Stimulated activated CD4-positive, alpha-beta T cell treated with anti-CD3 and anti-CD28 coated beads, Interleukin-4, amount 100 ng/mL, for 48 hours (primary cell): ENCODE data around the gene ARHGAP33.
"Not testable (repeated sequence)": the region's sequence is repeated elsewhere in the genome, so short reads cannot be mapped to it uniquely, and the experiment has no call there.

Experiments
- DNase-seq, 2 donors: peaks; one replicate each; pipeline ENCODE4 v3.0.0-alpha.2; 2020; ENCODE audit warnings: low read depth in 2 of 2

Gene ARHGAP33

DNA sequence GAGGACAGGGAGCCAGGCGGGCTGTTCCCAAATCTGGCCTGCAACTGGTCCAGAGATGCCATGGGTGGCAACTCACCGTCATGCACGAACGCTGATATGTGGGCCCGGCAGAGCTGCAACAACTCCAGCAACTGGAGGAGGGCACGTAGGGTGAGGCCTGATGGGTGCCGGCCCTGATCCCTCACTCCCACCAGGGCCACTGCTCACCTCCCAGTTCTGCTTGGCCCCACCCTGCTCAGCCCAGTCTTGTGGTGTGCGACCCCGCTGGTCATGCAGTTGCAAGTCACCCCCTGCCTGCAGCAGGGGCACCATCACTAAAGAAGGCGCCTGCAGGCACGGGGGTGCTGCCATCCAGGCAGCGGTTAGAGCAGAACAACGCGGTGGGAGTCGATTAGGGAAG, 16.9 kb downstream of the ARHGAP33 start:
- no peak for DNase-seq

DNA sequence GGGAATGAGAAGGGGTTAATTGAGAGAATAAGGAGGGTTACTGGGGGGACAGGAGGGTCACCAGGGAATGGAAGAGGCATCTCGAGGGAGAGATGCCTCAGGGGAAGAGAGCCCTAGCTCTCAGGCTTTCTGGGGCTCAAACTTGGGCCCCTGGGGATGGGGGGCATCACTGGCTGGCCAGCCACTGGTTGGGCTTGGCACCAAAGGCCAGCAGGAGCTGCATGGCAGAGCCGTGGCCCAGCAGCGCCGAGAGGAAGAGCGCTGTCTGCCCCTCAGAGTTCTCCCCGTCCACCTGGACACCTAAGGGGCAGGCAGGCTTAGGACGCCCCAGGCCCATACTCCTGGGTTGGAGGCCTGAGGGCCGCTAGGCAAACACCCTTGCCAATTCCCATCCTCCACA, 17.5 kb downstream of the ARHGAP33 start:
- DNase-seq: no peak

DNA sequence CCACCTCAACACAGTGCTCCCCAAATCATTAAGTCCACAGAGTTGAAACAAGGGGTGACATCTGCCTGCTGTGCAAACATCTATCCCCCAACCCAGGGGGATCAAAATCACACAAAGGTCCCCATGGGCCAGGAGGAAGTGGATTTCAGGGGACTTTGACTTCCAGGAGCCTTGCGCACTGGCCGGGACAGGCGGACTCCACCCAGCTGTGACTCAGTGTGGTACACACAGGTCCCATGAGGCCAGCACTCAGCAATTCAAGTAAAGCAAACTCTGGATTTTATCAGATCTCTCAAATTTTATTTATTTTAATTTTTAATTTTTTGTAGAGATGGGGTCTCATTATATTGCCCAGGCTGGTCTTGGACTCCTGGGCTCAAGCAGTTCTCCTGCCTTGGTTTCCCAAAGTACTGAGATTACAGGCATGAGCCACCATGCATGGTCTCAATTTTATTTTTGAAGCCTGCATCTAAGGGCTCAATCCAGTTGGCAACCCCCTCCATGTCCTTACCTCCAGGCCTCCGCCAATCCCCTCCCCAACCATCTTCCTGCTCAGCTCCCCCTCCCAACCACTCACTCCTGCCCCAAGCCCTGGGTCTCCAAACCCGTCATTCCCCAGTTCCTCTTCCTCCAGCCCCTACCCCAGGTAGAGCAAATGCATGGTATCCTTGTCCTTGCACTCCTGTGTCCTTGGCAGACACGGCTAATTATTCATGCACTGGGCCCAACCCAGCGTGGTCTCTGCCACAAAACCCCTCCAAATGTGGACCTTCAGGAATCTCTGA, 18.2 kb downstream of the ARHGAP33 start:
- no peak for DNase-seq

DNA sequence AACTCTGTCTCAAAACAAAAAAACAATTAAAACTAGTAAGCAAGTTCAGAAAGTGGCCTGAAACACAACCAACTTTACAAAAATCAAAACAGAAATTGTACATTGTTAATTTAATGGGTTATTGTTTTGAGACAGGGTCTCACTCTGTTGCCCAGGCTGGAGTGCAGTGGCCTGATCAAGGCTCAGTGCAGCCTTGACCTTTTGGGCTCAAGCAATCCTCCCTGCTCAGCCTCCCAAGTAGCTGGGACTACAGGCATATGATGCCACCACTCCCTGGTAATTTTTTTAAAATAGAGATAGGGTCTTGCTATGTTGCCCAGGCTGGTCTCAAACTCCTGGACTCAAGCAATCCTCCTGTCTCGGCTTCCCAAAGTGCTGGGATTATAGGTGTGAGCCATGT, 20.2 kb downstream of the ARHGAP33 start:
- not testable (repeated sequence) for DNase-seq

DNA sequence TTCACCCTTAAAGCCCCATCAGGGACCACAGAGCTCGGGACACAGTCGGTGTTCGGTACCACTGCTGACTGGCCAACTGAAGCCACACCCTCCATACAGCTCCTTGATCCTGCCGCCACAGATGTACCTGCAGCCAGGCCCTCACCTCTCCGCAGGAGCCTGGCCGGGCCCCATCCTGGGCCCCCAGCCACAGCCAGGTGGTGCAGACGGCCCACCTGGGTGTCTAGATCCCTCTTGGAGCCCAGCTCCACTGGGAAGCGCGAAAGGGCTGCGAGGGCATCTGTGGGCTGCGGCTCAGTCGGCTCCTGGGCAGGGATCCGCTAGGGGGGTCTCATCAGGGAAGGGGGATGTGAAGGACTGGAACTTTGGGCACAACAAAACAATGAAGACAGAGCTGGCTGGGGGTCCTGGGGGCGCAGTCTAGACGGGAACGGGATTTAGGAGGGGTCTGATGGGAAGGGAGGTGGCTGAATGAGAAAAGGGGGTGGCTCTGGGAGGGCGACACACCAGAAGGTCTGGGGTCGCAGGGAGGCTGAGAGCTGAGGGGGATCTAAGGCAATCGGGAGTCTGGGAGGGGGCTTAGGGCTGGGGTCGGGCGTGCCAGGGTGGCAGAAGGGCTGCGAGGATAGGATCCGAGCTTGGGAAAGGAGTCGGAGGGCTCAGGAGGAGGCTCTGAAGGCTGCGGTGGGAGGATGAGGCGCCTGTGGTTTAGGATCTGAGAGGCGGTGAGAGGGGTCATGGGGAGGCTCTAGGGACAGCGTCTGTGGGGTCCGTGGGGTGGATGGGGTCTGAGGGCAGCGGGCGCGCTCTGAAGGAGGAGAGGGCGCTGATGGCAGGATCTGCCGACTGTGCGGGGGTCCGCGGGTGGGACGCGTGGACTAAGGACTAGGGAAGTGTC, 21.5 kb downstream of the ARHGAP33 start:
- no peak for DNase-seq

DNA sequence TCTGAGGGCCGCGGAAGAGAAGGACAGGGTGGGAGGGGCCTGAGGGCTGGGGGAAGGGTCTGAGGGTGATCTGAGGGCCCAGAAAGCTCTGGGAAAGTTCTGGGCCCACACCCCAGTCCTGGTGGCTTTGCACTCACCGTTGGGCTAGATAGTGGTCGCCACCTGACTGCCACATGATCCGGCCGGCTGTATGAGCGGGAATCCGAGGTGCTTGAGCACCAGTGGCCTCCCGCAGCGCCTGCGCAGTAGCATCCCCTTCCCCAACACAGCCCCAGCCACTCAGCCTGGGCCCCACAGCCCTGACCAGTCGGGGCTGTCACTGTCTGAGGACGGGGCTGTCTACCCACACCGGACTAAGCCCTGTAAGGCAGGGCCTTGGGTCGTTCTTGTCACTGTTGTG, 22.3 kb downstream of the ARHGAP33 start:
- DNase-seq: peak in 1 of 2 donors; percentile 12

DNA sequence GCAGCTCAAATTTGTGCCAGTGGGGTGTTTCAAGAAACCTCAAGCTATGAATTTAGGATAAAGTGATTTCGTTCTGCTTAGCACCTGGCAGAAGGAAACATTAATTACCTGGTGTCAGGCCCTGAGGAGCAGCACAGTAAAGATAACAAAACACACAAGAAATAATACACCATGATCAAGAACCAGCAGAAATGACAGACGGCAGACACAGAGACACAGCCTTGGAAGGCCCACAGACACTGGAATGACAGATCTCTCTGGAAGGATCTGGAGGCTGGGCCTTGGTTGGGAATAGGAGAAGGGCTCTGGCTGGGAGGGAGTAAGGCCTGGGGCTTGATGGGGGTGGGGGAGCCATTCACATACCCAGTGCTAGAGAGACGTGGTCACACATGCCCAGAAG, 26.5 kb downstream of the ARHGAP33 start:
- DNase-seq: no peak

DNA sequence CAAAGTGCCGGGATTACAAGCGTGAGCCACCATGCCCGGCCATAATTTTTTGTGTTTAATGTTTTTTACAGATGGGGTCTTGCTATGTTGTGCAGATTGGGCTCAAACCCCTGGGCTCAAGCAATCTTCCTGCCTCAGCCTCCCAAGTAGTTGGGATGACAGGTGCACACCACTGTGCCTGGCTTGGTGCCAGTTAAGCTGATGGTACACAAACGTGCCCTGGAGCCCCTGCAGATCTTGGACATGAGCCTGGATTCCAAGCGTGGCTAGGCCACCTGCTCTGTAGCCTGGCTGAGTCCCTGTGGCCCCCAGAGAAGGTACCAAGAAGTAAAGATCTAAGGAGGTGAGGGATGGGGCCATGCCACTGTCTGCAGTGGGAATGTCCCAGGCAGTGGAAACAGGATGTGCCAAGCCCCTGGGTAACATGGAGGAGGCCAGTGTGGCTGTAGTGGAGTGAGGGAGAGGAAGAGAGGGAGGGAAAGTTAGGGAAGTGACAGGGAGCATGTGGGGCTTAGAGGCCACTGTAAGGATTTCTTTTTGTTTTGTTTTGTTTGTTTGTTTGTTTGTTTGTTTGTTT, 30.2 kb downstream of the ARHGAP33 start:
- no peak for DNase-seq

DNA sequence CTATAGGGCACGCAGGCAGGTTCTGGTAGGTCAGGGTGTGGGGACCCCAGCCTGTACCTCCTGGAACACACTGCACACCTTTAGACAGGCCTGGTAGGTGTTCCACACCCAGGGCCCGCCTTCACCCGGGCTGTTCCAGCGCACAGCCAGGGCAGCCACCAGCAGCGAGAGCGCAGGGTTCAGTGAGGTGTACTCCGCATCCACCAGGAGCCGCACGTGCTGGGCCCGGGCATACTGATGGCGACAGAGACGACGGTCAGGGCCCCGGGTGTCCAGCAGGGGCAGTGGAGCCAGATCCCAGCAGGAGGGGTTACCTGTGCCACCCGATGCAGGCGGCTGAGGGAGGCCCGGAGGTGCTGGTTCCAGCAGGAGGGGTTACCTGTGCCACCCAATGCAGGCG, 31.2 kb downstream of the ARHGAP33 start:
- no peak for DNase-seq

DNA sequence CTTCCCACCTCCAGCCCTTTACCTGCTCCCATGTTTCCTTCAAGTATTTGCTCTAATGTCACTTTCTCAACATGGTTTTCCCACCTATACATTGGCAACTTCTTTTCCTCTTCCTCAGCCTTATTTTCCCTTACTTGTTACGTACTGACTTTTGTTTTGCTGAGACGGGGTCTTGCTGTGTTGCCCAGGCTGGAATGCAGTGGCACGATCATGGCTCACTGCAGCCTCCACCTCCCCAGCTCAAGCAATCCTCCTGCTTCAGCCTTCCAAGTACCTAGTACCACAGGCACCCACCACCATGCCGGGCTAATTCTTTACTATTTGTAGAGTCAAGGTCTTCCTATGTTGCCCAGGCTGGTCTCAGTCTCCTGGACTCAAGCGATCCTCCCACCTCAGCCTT, 32.3 kb downstream of the ARHGAP33 start:
- no peak for DNase-seq

DNA sequence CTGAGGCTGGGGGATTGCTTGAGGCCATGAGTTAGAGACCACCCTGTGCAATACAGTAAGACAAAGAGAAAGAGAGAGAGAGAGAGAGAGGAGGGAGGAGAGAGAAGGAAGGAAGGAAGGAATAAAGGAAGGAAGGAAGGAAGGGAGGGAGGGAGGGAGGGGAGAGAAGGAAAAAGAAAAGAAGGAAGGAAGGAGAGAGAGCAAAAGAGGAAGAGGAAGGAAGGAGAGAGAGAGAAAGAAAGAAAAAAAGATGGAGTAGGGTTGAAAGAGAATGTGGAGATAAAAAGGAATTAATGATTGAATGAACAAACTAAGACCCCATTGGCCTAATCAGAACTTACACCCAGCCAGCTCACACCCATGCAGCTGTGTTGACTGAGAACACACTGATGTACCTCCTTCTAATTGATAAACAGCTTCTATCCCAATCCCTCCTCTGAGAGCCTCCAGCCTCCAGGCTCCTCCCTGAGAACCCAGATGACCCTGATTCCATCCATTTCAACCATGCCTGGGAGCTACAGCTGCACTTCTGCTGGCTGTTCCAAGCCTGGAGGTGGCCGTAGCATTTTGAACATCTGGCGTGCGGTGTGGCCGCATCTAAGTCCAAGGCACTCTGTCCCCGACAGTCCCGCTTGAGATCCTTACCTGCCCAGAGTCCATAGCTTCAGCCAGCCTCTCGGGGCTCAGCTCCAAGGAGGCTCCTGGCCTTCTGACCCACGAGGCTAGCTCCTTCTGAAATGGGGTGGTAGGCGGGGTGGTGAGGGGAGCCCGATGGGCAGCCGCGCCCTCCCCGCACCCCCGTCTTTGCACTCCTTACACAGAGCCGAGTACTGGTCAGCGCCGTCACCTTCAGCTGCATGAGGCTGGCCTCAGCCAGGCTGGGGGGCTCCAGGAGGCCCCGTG, 36.2 kb downstream of the ARHGAP33 start:
- DNase-seq: no peak

DNA sequence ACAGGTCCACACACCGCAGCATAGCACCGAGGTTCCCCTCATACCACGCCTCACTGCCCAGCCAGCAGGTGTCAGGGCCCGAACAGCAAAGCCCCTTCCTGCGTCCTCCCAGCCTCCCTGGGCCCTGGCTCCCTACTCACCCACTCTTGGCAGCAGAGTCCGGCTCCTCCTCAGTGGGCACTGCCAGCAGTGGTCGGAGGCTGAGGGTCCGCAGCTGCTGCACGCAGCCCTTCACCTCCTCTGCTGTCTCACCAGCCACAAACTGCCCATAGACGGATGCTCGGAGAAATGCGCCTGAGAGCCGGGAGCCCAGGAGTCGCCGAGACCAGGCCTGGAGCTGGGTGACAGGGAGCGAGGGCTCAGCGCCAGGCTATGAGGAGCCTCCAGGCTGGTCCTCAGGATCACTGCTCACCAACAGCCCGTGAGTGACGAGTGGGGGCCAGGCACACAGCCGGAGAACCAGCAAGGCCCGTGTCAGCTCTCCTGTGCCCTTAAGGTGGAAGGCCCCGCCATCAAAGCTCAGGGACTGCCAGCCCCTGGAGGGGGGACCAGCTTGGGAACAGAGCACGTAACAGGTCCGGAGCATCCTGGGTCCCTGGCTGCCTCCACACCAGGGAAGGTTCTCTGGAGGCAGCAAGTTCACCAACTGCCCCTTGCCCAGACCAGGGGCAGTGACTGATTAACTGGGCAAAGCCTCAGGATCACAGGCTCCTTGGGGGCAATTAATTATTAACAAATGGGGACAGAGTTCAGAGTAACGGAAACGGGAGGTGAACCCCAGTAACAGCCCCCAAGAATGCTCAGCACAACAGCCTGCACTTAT, 37.1 kb downstream of the ARHGAP33 start, which contains the start of gene PRODH2:
Gene PRODH2 (minus strand): TSS at position 626 of the 823 bp plus-strand sequence. CDS start 40 bp downstream, at position 586.
- DNase-seq: no peak

DNA sequence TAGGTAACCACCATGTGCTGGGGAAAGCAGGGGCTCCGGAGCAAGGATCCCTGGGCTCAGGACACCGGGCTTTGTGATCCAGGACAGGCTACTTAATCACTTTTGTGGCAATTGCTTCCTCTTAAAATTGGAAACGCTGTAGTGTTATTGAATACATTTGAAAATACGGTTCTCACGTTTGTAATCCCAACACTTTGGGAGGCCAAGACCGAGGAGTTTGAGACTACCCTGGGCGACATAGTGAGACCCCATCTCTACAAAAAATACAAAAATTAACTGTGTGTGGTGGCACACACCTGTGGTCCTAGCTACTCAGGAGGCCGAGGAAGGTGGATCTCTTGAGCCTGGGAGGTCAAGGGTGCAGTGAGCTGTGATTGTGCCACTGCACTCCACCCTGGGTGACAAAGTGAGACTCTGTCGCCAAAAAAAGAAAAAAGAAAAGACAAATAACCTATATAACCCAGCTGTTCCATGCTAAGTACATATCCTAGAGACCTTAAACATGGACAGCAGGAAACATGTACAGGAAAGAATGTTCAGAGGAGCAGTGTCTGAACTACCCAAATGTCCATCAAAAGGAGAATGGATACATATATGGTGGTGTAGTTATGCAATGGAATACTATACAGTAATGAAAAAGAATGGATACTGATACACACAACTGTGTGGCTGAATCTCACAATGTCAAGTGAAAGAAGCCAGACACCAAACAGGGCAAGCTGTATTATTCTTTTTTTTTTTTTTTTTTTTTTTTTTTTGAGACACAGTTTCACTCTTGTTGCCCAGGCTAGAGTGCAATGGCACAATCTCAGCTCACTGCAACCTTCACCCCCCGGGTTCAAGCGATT, 37.9 kb downstream of the ARHGAP33 start:
- no peak for DNase-seq

DNA sequence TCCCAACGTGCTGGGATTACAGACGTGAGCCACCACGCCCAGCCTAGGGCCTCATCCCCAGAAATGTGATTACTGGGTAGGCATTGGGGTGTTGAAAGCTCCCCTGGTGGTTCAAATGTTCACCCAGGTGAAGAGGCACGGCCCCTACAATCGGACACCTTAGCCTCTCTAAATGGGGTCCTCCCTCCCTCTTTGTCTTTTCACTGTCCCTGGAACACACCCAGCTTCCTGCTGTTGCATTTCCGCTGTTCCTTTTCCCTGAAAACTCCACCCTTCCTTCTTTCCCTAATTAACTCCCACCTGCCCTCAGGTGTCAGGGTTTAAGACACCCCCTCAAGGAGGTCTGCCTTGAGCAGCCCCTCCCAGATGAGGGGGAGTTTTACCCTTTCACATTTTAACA, 40.9 kb downstream of the ARHGAP33 start:
- DNase-seq: no peak

DNA sequence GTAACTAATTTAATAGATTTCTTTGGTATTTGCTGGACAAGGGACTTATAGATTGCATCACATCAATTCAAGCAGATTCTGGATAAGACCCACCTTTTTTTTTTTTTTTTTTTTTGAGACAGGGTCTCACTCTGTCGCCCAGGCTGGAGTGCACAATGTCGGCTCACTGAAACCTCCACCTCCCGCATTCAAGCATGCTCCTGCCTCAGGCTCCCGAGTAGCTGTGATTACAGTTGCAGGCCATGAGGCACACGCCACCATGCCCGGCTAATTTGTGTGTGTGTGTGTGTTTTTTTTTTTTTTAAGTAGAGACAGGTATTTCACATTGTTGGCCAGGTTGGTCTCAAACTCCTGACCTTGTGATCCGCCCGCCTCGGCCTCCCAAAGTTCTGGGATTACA, 41.5 kb downstream of the ARHGAP33 start:
- DNase-seq: no peak

DNA sequence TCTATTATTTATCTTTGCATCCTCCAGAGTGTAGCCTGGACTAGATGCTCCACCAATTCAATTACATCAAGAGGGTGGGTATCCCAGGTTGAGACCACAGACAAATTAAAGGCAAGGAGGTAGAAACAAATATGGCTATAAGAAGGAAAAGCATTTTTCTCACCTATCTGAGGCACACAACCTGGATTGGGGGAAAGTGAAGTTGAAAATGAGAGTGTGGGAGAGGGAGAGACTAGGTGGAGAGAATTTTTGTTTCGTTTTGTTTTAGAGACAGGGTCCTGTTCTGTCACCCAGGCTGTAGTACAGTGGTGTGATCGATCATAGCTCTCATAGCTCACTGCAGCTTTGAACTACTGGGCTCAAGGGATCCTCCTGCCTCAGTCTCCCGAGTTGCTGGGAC, 43.1 kb downstream of the ARHGAP33 start:
- no peak for DNase-seq

DNA sequence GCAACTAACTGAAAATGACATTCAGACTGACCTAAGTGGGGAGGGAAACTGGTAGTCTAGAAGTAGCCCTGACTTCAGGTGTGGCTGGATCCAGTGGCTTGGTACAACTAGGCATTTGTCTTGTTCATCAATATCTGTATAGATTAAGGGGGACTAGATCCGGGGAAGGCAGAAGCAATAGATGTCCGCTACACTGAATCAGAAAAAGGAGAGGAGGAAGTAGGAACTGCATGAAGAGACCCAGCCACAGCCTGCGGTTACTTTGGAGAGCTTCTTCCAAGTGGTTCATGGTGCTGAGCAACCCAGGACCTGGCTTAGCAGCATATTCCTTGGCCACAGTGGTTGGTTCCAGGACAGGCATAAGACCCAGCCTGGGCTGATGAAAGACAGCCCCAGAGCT, 47.2 kb downstream of the ARHGAP33 start:
- no peak for DNase-seq

DNA sequence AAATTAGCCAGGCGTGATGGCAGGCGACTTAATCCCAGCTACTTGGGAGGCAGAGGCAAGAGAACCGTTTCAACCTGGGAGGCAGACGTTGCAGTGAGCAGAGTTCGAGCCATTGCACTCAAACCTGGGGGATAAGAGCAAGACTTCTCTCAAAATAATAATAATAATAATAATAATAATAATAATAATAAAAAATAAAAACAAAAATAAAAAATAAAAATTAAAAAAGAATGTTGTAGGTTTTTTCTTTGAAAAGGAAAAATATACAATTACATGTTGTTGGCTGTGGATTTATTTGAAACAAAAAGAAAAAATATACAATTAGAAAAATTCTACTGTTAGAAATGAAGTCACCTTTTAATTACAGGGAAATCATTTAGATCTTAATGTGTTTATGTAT, 48.8 kb downstream of the ARHGAP33 start:
- no peak for DNase-seq

DNA sequence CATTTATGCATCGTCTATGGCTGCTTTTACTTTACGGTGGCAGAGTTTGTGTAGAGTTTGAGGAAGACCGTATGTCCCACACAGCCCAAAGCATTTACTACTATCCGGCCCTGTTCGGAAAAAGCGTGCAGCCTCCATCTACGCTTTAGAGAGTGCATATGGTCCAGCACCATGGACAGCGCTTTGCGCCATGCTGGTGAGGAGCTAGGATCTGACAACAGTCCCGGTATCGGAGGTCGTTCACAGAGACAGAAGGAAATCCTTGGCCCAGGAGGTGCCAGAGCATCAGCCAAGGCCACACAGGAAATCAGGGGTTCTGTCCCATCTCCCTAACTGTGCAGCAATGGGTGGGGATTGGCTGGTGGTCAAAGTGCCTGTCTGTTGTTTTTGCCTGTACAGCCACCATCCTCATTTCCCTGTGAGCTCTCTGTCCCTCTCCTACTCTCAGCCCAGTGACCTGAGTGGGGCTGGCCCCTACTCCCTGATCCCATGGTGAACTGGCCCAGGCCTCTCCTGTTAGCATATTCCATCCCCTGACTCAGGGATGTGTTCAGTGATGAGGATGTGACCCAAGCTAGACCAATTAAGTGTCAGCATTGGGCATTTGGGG, 53.4 kb downstream of the ARHGAP33 start:
- DNase-seq: peak; percentile 23 to 64
